Measurements from ENCODE around the gene RGS3.
"Not testable (repeated sequence)": the region's sequence is repeated elsewhere in the genome, so short reads cannot be mapped to it uniquely, and the experiment has no call there.

RGS3 gene

GRCh38 chr9:113488490-113488889 is 25.0 kb downstream of the RGS3 start:
- DNase-seq (ENCODE audit: low read depth) = no peak

- not testable (repeated sequence) for DNase-seq (ENCODE audit: low read depth)
Measured at GRCh38 chr9:113491147-113491546, 27.6 kb downstream of the RGS3 start.

GRCh38 chr9:113492343-113493202 is 29.0 kb downstream of the RGS3 start:
- DNase-seq (ENCODE audit: low read depth) = no peak

GRCh38 chr9:113493203-113493520 is 29.6 kb downstream of the RGS3 start:
- DNase-seq (ENCODE audit: low read depth) = no peak

GRCh38 chr9:113495526-113495925 is 32.0 kb downstream of the RGS3 start:
- no peak for DNase-seq (ENCODE audit: low read depth)

GRCh38 chr9:113497051-113497450 is 33.5 kb downstream of the RGS3 start:
- no peak for DNase-seq (ENCODE audit: low read depth)

- DNase-seq (ENCODE audit: low read depth) = no peak
Measured at GRCh38 chr9:113499153-113499875, 35.8 kb downstream of the RGS3 start.

GRCh38 chr9:113499876-113500497 is 36.5 kb downstream of the RGS3 start:
- no peak for DNase-seq (ENCODE audit: low read depth)

- no peak for DNase-seq (ENCODE audit: low read depth)
Measured at GRCh38 chr9:113501129-113501686, 37.7 kb downstream of the RGS3 start.

- DNase-seq (ENCODE audit: low read depth) = no peak
Measured at GRCh38 chr9:113501852-113502251, 38.3 kb downstream of the RGS3 start.

GRCh38 chr9:113502427-113503034 is 39.0 kb downstream of the RGS3 start:
- no peak for DNase-seq (ENCODE audit: low read depth)

- DNase-seq (ENCODE audit: low read depth) = no peak
Measured at GRCh38 chr9:113503131-113503541, 39.6 kb downstream of the RGS3 start.

- no peak for DNase-seq (ENCODE audit: low read depth)
Measured at GRCh38 chr9:113503613-113504211, 40.2 kb downstream of the RGS3 start.

GRCh38 chr9:113504725-113505590 is 41.4 kb downstream of the RGS3 start:
- no peak for DNase-seq (ENCODE audit: low read depth)

GRCh38 chr9:113506090-113506589 is 42.6 kb downstream of the RGS3 start:
- DNase-seq (ENCODE audit: low read depth) = no peak

GRCh38 chr9:113507256-113507655 is 43.7 kb downstream of the RGS3 start:
- DNase-seq (ENCODE audit: low read depth) = no peak

GRCh38 chr9:113508111-113508749 is 44.7 kb downstream of the RGS3 start:
- no peak for DNase-seq (ENCODE audit: low read depth)

GRCh38 chr9:113509463-113509862 is 45.9 kb downstream of the RGS3 start:
- DNase-seq (ENCODE audit: low read depth) = no peak

- DNase-seq (ENCODE audit: low read depth) = no peak
Measured at GRCh38 chr9:113511047-113511521, 47.6 kb downstream of the RGS3 start.
